ENCODE results near the gene FAM229A. TPM values are rescaled to one million over a fixed set of nuclear protein-coding genes. Genes with fewer than 3 reads are reported as not detected.
A peak's percentile ranks its signal among the peaks of the same experiment; 100 is the strongest.

Gene FAM229A, protein sequence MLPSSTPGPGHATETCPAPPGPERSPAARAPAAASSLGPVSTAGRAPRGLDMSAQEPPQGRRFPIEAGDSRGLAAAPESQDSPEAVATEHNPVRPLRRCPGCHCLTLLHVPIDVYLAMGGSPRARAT
- 5.6 and 8.3 TPM in 2 replicates for total RNA-seq (2021)
- long read RNA-seq, result 0 reads

DNA sequence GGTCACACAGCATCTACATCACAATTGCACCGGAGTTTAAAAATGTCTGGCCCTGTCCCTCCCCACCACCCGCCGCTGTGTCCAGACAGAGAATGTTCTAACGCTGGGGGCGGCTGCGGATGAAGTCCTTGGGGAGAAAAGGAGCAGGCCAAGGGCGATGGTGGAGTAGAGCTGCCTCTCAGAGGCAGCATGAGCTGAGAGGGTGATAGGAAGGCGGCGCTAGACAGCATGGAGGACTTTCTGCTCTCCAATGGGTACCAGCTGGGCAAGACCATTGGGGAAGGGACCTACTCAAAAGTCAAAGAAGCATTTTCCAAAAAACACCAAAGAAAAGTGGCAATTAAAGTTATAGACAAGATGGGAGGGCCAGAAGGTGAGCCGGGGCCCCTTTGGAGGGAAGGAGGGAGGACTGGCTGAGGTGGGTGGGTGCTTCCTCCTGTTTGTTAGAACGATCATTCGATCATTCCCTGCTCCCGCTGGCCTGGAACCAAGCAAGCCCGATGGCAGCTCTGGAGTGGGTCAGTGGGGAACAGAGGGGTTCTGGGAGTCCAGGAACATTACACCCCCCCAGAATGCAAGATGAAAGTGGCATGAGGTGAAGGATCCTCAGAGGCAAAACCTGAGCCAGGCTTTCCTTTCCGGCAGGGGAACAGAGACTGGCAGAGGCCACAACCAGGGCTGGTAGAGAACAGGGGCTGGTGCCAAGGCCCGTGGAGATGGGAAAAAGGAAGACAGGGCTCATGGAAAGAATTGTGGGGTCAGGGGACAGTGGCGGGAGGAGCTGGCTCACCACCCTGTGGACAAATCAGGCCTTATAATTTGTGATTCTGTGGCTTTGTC, at the start of gene FAM229A, which contains the start of gene TSSK3:
FAM229A (minus strand) TSS at position 12 of the 840 bp plus-strand sequence. CDS start 394 bp downstream, outside the sequence.
TSSK3 (plus strand) TSS at position 66 of the 840 bp plus-strand sequence; CDS start at position 229, 163 bp downstream.
- no CpG with 5 or more reads among the region's 17 CpGs for WGBS (ENCODE audit: extremely low coverage, insufficient read length, low lambda C conversion rate)
- peaks cover 12% of the 10 kb centered on the region for H3K23me2 ChIP-seq (ENCODE audit: insufficient read length, low read depth, low read length, poor library complexity, severe bottlenecking)
- H3K4me3 Mint-ChIP-seq, result peak within 1 kb of the TSS; percentile 45 to 60
- no peak within 1 kb of the TSS for H3K27ac ChIP-seq (ENCODE audit: insufficient read length, low read depth, low read length)
- DNase-seq, result peak; percentile 61
- H2BK120ac ChIP-seq (ENCODE audit: low read depth, low read length, poor library complexity, severe bottlenecking), result no peak within 1 kb of the TSS
- peak within 1 kb of the TSS; percentile 8 for H3K14ac ChIP-seq (ENCODE audit: insufficient read depth, low read length)
- no peak within 1 kb of the TSS for H2AK5ac ChIP-seq (ENCODE audit: insufficient read length, low read length)
- no peak within 1 kb of the TSS for H4K5ac ChIP-seq (ENCODE audit: insufficient read length, low read depth, low read length)
- H3K79me1 ChIP-seq (ENCODE audit: insufficient read depth, low read depth, low read length, poor library complexity, severe bottlenecking), result no peaks in the 10 kb centered on the region
- H3K9me3 Mint-ChIP-seq, result no peaks in the 10 kb centered on the region
- peak within 1 kb of the TSS; percentile 30 for H3K4me2 ChIP-seq (ENCODE audit: insufficient read depth, insufficient read length, low read length)
- no peak within 1 kb of the TSS for H2AFZ ChIP-seq (ENCODE audit: low read length)
- no peak within 1 kb of the TSS for H2BK5ac ChIP-seq (ENCODE audit: insufficient read length, low read length)
- no peaks in the 10 kb centered on the region; the same call in 1 of the 2 replicates for H3K27me3 ChIP-seq (ENCODE audit: insufficient read depth, low read length)
- H3T11ph ChIP-seq (ENCODE audit: low read length), result no peak within 1 kb of the TSS
- H3K56ac ChIP-seq (ENCODE audit: insufficient read length, low read depth, low read length), result no peak within 1 kb of the TSS
- peaks cover 24% of the 10 kb centered on the region for H3K27me3 Mint-ChIP-seq (ENCODE audit: low read depth)
- H3K79me2 ChIP-seq (ENCODE audit: insufficient read depth, low read length), result no peaks in the 10 kb centered on the region
- no peak within 1 kb of the TSS for H3K23ac ChIP-seq (ENCODE audit: insufficient read length, low read depth, low read length)
- H3K4me1 Mint-ChIP-seq, result peaks cover 8 to 12% of the 10 kb centered on the region in 2 experiments
- no peak within 1 kb of the TSS; a peak in 1 of 7 replicates for H3K27ac Mint-ChIP-seq
- H4K20me1 ChIP-seq (ENCODE audit: control insufficient read depth, insufficient read depth, insufficient read length), result no peaks in the 10 kb centered on the region
- H3K36me3 Mint-ChIP-seq (ENCODE audit: insufficient read depth in 1 of 3, low read depth in 3 of 3), result peaks cover 10 to 55% (median 45%) of the 10 kb centered on the region in 3 experiments
- no peak within 1 kb of the TSS for H4K8ac ChIP-seq (replicated peaks; ENCODE audit: insufficient read length, low read depth, low read length)
- H2BK20ac ChIP-seq (ENCODE audit: low read depth, low read length, poor library complexity, severe bottlenecking), result no peak within 1 kb of the TSS
- no peak within 1 kb of the TSS for H3K4ac ChIP-seq (ENCODE audit: low read depth, low read length)
- H2BK12ac ChIP-seq (ENCODE audit: insufficient read length, low read depth, low read length), result no peak within 1 kb of the TSS
- no peaks in the 10 kb centered on the region for H3K9me3 ChIP-seq (ENCODE audit: control insufficient read depth, low read depth, low read length)
- TF ChIP-seq, protein P1, sequence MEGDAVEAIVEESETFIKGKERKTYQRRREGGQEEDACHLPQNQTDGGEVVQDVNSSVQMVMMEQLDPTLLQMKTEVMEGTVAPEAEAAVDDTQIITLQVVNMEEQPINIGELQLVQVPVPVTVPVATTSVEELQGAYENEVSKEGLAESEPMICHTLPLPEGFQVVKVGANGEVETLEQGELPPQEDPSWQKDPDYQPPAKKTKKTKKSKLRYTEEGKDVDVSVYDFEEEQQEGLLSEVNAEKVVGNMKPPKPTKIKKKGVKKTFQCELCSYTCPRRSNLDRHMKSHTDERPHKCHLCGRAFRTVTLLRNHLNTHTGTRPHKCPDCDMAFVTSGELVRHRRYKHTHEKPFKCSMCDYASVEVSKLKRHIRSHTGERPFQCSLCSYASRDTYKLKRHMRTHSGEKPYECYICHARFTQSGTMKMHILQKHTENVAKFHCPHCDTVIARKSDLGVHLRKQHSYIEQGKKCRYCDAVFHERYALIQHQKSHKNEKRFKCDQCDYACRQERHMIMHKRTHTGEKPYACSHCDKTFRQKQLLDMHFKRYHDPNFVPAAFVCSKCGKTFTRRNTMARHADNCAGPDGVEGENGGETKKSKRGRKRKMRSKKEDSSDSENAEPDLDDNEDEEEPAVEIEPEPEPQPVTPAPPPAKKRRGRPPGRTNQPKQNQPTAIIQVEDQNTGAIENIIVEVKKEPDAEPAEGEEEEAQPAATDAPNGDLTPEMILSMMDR (conservative IDR thresholded peaks at IDR 0.05), result no peak
- H4K91ac ChIP-seq (ENCODE audit: insufficient read length, low read depth, low read length), result no peak within 1 kb of the TSS
- no peak within 1 kb of the TSS for H3K9ac ChIP-seq (ENCODE audit: extremely low read depth, insufficient read length, low read length)
- peak within 1 kb of the TSS; percentile 66 for H3K18ac ChIP-seq (ENCODE audit: insufficient read length, low read depth, low read length)
- no peak within 1 kb of the TSS for H2BK15ac ChIP-seq (ENCODE audit: low read depth, low read length)
- H3K4me1 ChIP-seq (ENCODE audit: insufficient read depth, low read length), result no peaks in the 10 kb centered on the region
